Fibroblast of mammary gland (primary cell): ENCODE results near the gene HLF.

Experiments used
- DNase-seq: peaks from one replicate; pipeline ENCODE4 v3.0.0-alpha.2; 2010; ENCODE audit warnings: low read depth
- H3K4me3 ChIP-seq: 2 replicates; pipeline ENCODE4 v1.5.1; 2011; ENCODE audit warnings: low read depth, mild to moderate bottlenecking, low read length, moderate library complexity; ENCODE audit not compliant: control insufficient read depth
- TF ChIP-seq, protein P1 (sequence below): conservative IDR thresholded peaks from 2 replicates; pipeline ENCODE4 v1.5.1; 2011; ENCODE audit warnings: low read depth, low read length, inconsistent platforms; ENCODE audit not compliant: control insufficient read depth, insufficient read depth

The HLF gene

DNA sequence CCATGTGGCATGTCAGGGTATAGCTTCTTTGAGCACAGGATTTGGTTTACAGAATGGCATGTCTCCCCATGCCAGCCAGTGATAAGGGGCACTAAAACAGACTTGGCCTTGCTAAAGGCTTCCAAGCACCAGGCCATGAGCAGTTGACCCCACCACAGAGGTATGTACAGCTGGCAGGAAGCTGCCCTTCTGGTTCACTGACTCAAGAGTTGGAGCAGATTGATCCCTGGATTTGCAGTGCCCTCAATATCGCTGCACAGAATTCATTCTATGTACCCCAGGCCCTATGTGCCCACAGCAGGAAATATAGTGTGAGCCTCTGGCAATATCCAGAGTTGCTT is 24.3 kb downstream of the HLF start:
- H3K4me3 ChIP-seq: no peak overlapping the region
- DNase-seq: no peak
- TF ChIP-seq, protein P1, sequence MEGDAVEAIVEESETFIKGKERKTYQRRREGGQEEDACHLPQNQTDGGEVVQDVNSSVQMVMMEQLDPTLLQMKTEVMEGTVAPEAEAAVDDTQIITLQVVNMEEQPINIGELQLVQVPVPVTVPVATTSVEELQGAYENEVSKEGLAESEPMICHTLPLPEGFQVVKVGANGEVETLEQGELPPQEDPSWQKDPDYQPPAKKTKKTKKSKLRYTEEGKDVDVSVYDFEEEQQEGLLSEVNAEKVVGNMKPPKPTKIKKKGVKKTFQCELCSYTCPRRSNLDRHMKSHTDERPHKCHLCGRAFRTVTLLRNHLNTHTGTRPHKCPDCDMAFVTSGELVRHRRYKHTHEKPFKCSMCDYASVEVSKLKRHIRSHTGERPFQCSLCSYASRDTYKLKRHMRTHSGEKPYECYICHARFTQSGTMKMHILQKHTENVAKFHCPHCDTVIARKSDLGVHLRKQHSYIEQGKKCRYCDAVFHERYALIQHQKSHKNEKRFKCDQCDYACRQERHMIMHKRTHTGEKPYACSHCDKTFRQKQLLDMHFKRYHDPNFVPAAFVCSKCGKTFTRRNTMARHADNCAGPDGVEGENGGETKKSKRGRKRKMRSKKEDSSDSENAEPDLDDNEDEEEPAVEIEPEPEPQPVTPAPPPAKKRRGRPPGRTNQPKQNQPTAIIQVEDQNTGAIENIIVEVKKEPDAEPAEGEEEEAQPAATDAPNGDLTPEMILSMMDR: no peak

DNA sequence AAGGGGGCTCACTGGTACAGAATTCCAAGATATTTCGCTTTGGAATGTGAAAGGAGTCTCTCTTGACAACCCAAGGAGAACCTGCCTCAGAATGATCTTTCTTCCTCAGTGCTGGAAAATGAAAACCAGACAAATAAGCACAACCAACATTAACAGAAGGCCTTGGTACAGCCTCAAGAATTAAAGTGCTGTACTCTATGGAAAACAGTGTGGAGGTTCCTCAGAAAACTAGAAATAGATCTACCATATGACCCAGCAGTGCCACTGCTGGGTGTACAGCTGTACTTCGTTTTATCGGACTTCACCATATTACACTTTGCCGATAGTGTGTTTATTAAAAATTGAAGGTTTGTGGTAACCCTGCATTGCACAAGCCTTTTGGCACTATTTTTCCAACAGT is 25.2 kb downstream of the HLF start:
- DNase-seq: no peak
- TF ChIP-seq, protein P1: no peak
- H3K4me3 ChIP-seq: no peak overlapping the region

DNA sequence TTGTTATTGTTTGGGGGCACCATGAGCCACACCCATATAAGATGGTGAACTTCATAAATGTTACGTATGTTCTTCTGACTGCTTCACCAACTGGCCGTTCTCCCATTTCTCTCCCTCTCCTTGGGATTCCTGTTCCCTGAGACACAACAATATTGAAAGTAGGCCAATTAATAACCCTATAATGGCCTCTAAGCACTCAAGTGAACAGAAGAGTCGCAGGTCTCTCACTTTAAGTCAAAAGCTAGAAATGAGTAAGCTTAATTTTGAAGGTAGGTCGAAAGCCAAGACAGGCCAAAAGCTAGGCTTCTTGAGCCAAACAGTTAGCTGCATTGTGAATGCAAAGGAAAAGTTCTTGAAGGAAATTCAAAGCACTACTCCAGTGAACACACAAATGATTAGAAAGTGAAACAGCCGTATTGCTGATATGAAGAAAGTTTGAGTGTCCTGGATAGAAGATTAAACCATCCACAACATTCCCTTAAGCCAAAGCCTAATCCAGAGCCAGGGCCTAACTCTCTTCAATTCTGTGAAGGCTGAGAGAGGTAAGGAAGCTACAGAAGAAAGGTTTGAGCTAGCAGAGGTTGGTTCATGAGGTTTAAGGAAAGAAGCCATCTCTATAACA is 25.8 kb downstream of the HLF start:
- no peak overlapping the region for H3K4me3 ChIP-seq
- DNase-seq: no peak
- TF ChIP-seq, protein P1: no peak

DNA sequence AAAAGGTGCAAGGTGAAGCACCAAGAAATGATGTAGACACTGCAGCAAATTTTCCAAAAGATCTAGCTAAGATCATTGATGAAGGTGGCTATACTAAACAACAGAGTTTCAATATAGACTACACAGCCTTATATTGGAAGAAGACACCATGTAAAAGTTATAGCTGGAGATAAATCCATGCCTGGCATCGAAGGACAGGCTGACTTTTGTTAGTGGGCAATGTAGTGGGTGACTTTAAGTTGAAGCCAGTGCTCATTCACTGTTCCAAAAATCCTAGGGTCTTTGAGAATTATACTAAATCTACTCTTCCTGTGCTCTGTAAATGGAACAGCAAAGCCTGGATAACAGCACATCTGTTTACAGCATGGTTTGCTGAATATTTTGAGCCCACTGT is 26.4 kb downstream of the HLF start:
- H3K4me3 ChIP-seq: no peak overlapping the region
- no peak for DNase-seq
- TF ChIP-seq, protein P1: no peak

DNA sequence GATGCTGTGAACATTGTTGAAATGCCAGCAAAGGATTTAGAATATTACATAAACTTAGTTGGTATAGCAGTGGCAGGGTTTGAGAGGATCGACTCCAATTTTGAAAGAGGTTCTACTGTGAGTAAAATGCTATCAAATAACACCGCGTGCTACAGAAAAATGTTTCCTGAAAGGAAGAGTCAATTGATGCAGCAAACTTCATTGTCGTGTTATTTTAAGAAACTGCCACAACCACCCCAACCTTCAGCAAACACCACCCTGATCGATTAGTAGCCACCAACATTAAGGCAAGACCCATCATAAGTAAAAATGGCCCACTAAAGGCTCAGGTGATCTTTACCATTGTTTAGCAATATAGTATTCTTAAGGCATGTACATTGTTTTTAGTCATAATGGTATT is 27.3 kb downstream of the HLF start:
- DNase-seq: no peak
- TF ChIP-seq, protein P1: no peak
- H3K4me3 ChIP-seq: no peak overlapping the region

DNA sequence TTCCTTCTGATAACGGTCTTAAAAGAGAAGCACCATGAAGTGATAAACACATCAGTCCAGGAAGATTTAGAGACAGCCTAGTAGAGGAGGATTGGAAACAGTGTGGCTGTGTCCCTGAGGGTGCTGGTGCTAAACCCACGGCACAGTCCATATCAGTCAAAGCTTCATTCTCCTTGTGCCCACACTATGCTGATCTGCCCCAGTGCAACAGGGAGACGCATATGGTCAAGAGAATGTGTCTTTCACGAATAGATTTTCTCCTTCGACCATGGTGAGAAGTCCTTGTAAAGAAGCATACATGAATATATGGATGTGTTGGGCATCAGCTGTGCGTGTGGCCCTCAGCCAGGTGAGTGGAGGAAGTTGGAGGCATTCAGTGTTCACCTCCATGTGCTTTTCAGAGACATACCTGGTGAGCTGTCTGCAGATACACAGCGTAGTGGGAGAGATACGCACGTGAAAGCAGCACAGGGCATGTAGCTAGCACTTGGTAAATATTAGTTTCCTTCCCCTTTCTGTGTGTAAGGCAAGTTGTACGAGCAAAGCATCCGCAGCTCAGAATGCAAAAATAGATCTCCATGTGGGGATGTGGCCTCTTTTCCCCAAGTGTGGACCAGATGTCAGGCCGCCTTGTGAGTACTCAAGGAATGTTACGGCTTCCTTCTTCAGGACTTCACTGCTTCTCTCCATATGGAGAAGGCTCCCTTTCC is 29.4 kb downstream of the HLF start:
- no peak for DNase-seq
- TF ChIP-seq, protein P1: no peak
- no peak overlapping the region for H3K4me3 ChIP-seq
